OCI-M1 (cell line): ENCODE results near the gene IL1RN.

ENCODE experiments used
- DNase-seq: peaks from one replicate; lab custom pipeline; 2025; lab: John Stamatoyannopoulos, UW

The IL1RN gene

DNA sequence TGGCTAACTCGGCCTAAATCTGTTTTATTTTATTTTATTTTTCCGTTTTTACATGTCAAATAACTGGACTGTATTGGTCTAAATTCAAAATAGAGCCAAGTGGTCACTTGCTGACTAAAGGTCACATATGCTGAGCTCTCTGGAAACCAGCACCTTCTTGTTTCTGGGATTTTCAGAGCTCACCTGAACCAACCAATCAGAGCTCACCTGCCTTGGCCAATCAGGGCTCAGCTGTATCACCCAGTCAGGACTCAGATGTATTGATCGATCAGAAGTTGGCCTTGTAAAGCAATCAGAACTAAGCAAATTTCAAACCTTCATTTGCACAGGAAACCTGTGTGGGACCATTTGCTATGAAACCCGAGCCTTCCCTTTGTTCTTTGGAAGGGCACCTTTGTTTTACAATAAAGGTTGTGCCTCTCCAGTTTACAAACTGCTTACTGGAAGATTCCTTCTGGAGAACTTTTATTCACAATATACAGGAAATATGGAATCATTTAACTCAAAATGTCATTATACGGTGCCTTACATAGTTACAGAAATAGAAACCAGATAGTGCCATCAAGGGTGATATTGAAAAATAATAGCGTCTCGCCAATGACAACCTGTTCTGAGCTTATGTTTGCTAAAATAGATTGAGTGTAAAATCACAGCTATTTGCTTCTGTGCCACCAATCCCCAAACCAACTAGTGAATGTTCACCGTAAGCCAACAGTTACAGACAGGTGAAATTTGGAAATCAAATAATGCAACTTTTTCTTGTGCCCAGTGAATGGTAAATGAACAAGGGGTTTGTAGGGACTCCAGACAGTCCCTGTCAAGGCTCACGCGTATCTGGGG lies 29.1 kb downstream of the IL1RN start:
- no peak for DNase-seq

DNA sequence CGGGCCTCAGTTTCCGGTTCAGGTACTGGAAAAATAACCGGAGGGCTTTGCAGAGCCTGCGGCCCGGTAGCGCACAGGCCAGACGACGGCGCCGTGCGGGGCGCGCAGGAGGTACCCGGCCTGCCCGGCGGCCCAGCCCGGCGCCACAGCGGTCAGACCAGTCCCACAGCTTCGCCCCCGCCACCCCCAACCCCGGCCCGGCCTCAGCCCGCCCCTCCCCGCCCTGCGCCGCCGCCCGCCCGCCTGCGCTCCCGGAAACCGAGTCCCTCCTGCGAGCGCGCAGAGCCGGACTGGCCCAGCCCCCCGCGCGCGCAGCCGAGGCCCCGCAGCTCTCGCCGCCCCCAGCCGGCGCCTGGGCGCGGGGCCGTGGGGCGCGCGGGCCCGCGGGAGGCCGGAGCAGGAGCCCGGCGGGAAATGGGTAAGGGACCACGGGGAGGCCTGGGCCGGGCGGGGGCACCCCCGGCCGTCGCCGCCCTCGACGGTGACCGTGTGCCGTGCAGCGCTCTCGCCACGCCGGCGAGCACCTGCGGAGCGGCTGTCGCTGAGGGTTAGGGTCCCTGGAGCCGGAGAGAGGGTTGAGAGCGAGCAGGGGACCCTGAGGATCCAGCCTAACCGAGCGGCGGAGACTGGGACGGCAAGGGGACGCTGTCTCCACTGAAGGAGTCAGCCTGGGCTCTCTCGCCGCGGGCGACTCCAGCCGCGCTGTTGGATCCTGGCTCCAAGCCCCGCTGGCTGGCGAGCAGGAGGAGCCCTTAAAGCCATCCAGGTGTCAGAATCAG lies 29.9 kb downstream of the IL1RN start:
- DNase-seq = no peak

DNA sequence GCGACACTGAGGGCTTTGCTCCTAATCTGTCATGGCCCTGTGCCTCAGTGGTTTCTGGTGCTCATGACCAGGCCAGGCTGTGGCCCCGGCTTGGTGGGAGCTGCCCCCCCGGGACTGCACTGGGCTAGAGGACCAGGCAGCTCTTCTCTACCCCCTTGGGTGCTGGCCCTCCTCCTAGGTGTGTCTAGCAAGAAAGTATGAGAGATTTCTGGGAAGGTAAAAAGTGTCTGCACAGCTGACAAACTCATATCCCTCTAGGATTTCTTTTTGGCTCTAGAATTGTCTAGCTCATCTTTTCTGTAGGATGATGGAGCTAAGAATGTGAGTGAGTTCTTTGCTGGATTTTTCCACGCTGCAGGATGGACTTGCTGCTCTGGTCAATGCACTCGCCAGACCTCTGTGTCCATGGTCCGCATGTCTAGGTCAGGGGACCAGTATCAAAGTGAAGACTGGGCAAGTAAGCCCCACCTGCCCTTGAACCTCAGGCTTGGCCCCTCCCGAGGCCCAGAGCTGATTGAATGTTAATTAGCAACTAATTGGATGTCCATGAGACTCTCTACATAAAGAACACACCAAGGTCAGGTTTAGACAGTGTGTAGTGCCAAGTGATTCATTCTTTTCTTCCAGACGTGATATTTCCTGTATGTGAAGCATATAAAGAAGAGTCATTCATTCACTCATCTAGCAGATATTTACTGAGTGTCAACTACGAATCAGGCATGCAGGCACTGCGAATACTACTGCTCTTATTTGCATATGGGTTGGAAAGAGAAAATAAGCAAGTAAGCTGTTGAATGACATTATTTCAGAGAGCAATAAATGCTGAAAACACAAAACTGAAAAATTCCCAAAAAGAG lies 30.7 kb downstream of the IL1RN start:
- DNase-seq = no peak

GRCh38 chr2:113158884-113159553 lies 31.6 kb downstream of the IL1RN start:
- DNase-seq = no peak

DNA sequence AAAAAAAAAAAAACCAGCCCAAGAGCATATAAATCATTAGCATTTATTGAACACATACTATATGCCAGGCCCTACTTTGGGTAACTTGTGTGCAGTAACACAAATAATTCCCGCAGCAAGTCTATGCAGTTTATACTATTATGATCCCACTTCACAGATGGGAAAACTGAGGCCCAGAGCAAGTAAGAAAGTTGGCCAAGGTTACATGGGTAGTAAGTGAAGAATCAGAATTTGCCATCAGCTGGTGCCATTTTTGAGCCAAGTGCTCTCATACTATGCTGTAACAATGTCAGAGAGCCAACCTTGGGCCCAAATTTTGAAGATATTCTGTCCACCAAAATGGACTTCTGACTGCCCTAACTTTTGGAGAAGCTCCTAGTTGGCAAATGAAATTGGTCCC lies 32.9 kb downstream of the IL1RN start:
- DNase-seq = no peak

DNA sequence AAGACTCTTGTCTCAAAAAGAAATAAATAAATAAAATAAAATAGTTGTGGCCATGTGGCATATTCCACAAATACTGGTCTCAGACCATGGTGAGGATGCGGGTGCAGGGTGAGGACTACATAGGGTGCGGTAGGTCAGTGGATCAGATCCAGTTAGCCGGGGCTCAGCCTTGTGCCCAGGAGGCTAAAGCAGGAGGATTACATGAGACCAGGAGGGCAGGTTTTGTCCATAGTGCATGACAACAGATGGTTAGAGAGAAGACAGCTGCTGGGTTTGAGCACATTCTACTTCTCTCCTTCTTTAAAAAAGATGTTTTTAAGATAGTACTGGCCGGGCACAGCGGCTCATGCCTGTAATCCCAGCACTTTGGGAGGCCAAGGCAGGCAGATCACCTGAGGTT lies 33.6 kb downstream of the IL1RN start:
- DNase-seq = no peak

GRCh38 chr2:113162173-113162572 lies 34.8 kb downstream of the IL1RN start:
- DNase-seq = no peak

- no peak for DNase-seq
Observed at GRCh38 chr2:113162869-113163268, 35.5 kb downstream of the IL1RN start.

GRCh38 chr2:113164215-113164929 lies 37.0 kb downstream of the IL1RN start:
- DNase-seq = no peak

- no peak for DNase-seq
Observed at GRCh38 chr2:113164930-113165585, 37.7 kb downstream of the IL1RN start.

DNA sequence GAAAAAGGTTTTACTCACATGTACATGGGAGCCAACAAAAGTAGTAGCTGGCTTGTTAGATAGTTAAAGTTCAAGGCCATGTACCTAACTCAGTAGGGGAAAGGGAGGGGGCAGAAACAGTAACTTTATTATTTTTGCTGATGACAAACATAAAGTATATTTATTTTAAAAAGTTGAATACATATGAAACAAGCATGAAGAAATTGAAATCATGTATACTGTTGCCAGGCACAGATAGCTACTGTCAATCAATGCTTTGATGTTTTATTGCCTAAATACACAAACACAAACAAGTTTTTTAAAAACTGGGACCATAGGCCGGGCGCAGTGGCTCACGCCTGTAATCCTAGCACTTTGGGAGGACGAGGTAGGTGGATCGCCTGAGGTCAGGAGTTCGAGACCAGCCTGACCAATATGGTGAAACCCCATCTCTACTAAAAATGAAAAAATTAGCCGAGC lies 38.8 kb downstream of the IL1RN start:
- no peak for DNase-seq

- no peak for DNase-seq
Observed at GRCh38 chr2:113167115-113167932, 39.9 kb downstream of the IL1RN start.

GRCh38 chr2:113167962-113168340 lies 40.6 kb downstream of the IL1RN start:
- no peak for DNase-seq

DNA sequence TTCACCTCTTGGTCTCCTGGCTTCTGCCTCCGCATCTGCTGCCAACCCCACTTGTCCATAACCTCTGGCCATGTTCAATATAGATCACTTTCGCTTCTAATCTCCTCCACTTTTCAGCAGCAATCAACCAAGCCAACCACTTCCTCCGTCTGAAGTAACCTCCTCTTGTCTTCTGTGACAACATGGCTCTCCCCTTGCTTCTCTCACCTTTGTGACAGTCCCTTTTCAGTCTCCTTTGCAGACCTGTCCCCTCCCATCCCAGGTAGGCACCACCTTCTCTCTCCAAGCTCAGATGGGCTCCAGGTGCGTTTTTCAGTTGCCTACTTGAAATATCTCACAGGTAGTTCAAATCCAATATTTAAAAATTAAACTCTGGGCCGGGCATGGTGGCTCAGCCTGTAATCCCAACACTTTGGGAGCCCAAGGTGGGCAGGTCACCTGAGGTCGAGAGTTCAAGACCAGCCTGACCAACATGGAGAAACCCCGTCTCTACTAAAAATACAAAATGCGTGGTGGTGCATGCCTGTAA lies 41.7 kb downstream of the IL1RN start:
- DNase-seq = no peak

- DNase-seq = no peak
Observed at GRCh38 chr2:113169586-113169985, 42.2 kb downstream of the IL1RN start.

- no peak for DNase-seq
Observed at GRCh38 chr2:113171334-113172075, 44.1 kb downstream of the IL1RN start.

- DNase-seq = no peak
Observed at GRCh38 chr2:113172721-113173541, 45.5 kb downstream of the IL1RN start.
